Liver (tissue), 3 donors: ENCODE results near the gene HTT-AS.

Experiments
- CTCF ChIP-seq: fragments of 150-350 bp; IDR thresholded peaks from 2 replicates; pipeline ENCODE4 v1.5.1; 2017; ENCODE audit warnings: improper control_type of control experiment, low read depth, low read length; ENCODE audit not compliant: missing input control
- EGR1 ChIP-seq, 2 donors: IDR thresholded peaks; 2 replicates each; pipeline ENCODE4 v1.6.1; 2016 to 2018; ENCODE audit warnings: antibody characterized with exemption in 2 of 2, low read depth in 2 of 2
- GABPA ChIP-seq, 2 donors: IDR thresholded peaks in 1 of 2; conservative IDR thresholded peaks in 1 of 2; 2 replicates each; pipeline ENCODE4 v1.6.1; 2016; ENCODE audit warnings: antibody characterized with exemption in 2 of 2, mild to moderate bottlenecking in 1 of 2, moderate library complexity in 1 of 2
- HNF4A ChIP-seq, 2 donors: conservative IDR thresholded peaks; 2 replicates each; pipeline ENCODE4 v1.6.1; 2016; ENCODE audit warnings: antibody characterized with exemption in 2 of 2, mild to moderate bottlenecking in 2 of 2
- JUND ChIP-seq, 2 donors: IDR thresholded peaks; 2 replicates each; pipeline ENCODE4 v1.6.1; 2016; ENCODE audit warnings: antibody characterized with exemption in 2 of 2
- MAX ChIP-seq: IDR thresholded peaks from 2 replicates; pipeline ENCODE4 v1.6.1; 2016; ENCODE audit warnings: antibody characterized with exemption
- RAD21 ChIP-seq, 2 donors: IDR thresholded peaks; 2 replicates each; pipeline ENCODE4 v1.6.1; 2016; ENCODE audit warnings: antibody characterized with exemption in 2 of 2, mild to moderate bottlenecking in 2 of 2
- REST ChIP-seq: IDR thresholded peaks from 2 replicates; pipeline ENCODE4 v1.6.1; 2016; ENCODE audit warnings: antibody characterized with exemption, mild to moderate bottlenecking
- SP1 ChIP-seq: IDR thresholded peaks from 2 replicates; pipeline ENCODE4 v1.6.1; 2018; ENCODE audit warnings: antibody characterized with exemption, mild to moderate bottlenecking
- TAF1 ChIP-seq: conservative IDR thresholded peaks from 2 replicates; pipeline ENCODE4 v1.6.1; 2016; ENCODE audit warnings: antibody characterized with exemption, mild to moderate bottlenecking
- YY1 ChIP-seq: IDR thresholded peaks from 2 replicates; pipeline ENCODE4 v1.6.1; 2016; ENCODE audit warnings: antibody characterized with exemption, mild to moderate bottlenecking
- ZBTB33 ChIP-seq: IDR thresholded peaks from 2 replicates; pipeline ENCODE4 v1.6.1; 2016; ENCODE audit warnings: antibody characterized with exemption
- donor health status: healthy.
- donor health status: healthy.

GRCh38 chr4:3111461-3111860 lies 37.1 kb upstream of the HTT-AS start:
- TF ChIP-seq CTCF (no peak), TAF1 (no peak), GABPA (IDR thresholded peaks at IDR 0.05 in 1 of 2, conservative IDR thresholded peaks at IDR 0.05 in 1 of 2) (no peak), REST (no peak), ZBTB33 (no peak), YY1 (no peak), EGR1 (IDR thresholded peaks at IDR 0.05; ENCODE audit: low read depth in 2 of 2) (no peak), JUND (IDR thresholded peaks at IDR 0.05) (no peak), HNF4A (conservative IDR thresholded peaks at IDR 0.05) (no peak), SP1 (no peak), RAD21 (IDR thresholded peaks at IDR 0.05) (no peak), MAX (no peak)
